OCI-LY7 (cell line): ENCODE data around the gene PTPN21. TPM values are rescaled to one million over a fixed set of nuclear protein-coding genes. Genes with fewer than 3 reads are reported as not detected.

ENCODE experiments used
- BruUV-seq: library from RNA; stranded (reverse); fragments of 400-500 nt; replicated peaks from 2 replicates; lab custom pipeline; 2021; lab: Mats Ljungman, UMichigan
- CTCF ChIA-PET: fragments of 300-600 bp; sonication (Branson Sonifier 250); formaldehyde crosslinking; loops from one replicate; lab custom pipeline; 2022; ENCODE audit warnings: antibody characterized with exemption; ENCODE audit not compliant: unreplicated experiment; lab: Charles Lee
- POLR2A ChIA-PET: fragments of 300-600 bp; sonication (Branson Sonifier 250); formaldehyde crosslinking; loops from one replicate; lab custom pipeline; 2022; ENCODE audit warnings: antibody characterized with exemption; lab: Charles Lee
- DNase-seq: peaks from one replicate; pipeline ENCODE4 v3.0.0-alpha.2; 2015; ENCODE audit warnings: low spot score
- H2AFZ ChIP-seq: fragments of 200-600 bp; sonication (generic), shearing (Covaris generic); 2 replicates; pipeline ENCODE4 v1.6.1; 2014; ENCODE audit warnings: mild to moderate bottlenecking, antibody characterized with exemption, low read length, moderate library complexity
- H3K27ac ChIP-seq: fragments of 200-600 bp; sonication (generic); 2 replicates; pipeline ENCODE4 v1.5.1; 2014; ENCODE audit warnings: mixed run types, low read depth, mild to moderate bottlenecking, moderate library complexity, low read length, inconsistent platforms; ENCODE audit not compliant: poor library complexity, severe bottlenecking
- H3K36me3 ChIP-seq: fragments of 200-600 bp; sonication (generic); 2 replicates; pipeline ENCODE4 v1.6.1; 2014; ENCODE audit warnings: mild to moderate bottlenecking, antibody characterized with exemption, low read length, moderate library complexity, mixed read lengths; ENCODE audit not compliant: insufficient read depth
- H3K4me1 ChIP-seq: fragments of 200-600 bp; sonication (generic); 2 replicates; pipeline ENCODE4 v1.5.1; 2014; ENCODE audit warnings: mild to moderate bottlenecking, low read length; ENCODE audit not compliant: insufficient read depth, poor library complexity, severe bottlenecking
- H3K4me2 ChIP-seq: fragments of 200-600 bp; sonication (generic); 2 replicates; pipeline ENCODE4 v1.6.1; 2014; ENCODE audit warnings: mild to moderate bottlenecking, low read length
- H3K4me3 ChIP-seq: fragments of 200-600 bp; sonication (generic); 2 replicates; pipeline ENCODE4 v1.5.1; 2014; ENCODE audit warnings: mild to moderate bottlenecking, low read depth, low read length; ENCODE audit not compliant: poor library complexity, severe bottlenecking
- H3K79me2 ChIP-seq: fragments of 200-600 bp; sonication (generic); 2 replicates; pipeline ENCODE4 v1.6.1; 2016; ENCODE audit warnings: low read depth, mild to moderate bottlenecking, low read length, moderate library complexity, mixed read lengths; ENCODE audit not compliant: insufficient read depth
- H3K9me2 ChIP-seq: fragments of 200-600 bp; sonication (generic); 2 replicates; pipeline ENCODE4 v1.6.1; 2016; ENCODE audit warnings: mild to moderate bottlenecking, low read length, mixed read lengths; ENCODE audit not compliant: insufficient read depth
- H3K9me3 ChIP-seq: fragments of 200-600 bp; sonication (generic); 2 replicates; pipeline ENCODE4 v1.6.1; 2014; ENCODE audit warnings: mild to moderate bottlenecking, mixed run types, low read length, mixed read lengths
- H4K20me1 ChIP-seq: fragments of 200-600 bp; sonication (generic); 2 replicates; pipeline ENCODE4 v1.6.1; 2014; ENCODE audit warnings: mild to moderate bottlenecking, antibody characterized with exemption, low read length, moderate library complexity, mixed read lengths; ENCODE audit not compliant: insufficient read depth
- EZH2phosphoT487 ChIP-seq: fragments of 200-600 bp; sonication (generic); IDR thresholded peaks from 2 replicates; pipeline ENCODE4 v1.6.1; 2018; ENCODE audit warnings: low read depth, borderline replicate concordance, mild to moderate bottlenecking, mixed run types, antibody characterized with exemption, low read length, moderate library complexity, mixed read lengths
- intact Hi-C: fragments of 100-400 bp; cut with micrococcal nuclease; formaldehyde crosslinking; loops from one replicate; pipeline ENCODE4 v1.10.0; 2022; ENCODE audit not compliant: unreplicated experiment
- total RNA-seq, 2 experiments: library from RNA; depleted of rRNA in 1 of 2; stranded (reverse); fragments of >200 nt in 1 of 2; shearing (Covaris generic) in 1 of 2; gene quantifications; 2 replicates each; pipeline ENCODE4 v1.2.3, GENCODE V29; 2014 to 2022
- TF ChIP-seq, protein P1 (sequence below): fragments of 200-600 bp; sonication (generic); conservative IDR thresholded peaks from 2 replicates; pipeline ENCODE4 v1.5.1; 2014; ENCODE audit warnings: mild to moderate bottlenecking, antibody characterized with exemption, low read length, moderate library complexity, mixed read lengths

Gene PTPN21
- total RNA-seq, 2 experiments from 2014 or later: not detected

DNA sequence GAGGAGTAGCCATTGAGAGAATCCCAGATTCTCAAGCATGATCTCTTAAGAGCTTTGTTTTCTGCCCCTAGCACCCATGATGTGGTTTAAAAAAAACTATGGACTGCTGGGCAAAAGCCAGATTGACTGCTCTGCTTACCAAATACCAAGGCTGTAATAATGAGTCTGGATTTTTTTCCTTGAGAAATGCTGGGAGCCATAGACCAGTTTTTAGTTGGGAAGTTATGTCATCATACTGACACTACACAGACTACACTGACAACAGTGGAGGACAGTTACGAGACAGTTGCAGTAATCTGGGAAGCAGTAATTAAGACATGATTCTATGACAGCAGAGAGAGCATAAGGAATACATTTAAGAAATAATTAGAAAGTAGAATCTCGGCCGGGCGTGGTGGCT, 133.5 kb downstream of the PTPN21 start:
- H3K36me3 ChIP-seq: no peaks in the 10 kb centered on the region
- no TSS peak for BruUV-seq
- no peak for TF ChIP-seq EZH2phosphoT487
- TF ChIP-seq, protein P1, sequence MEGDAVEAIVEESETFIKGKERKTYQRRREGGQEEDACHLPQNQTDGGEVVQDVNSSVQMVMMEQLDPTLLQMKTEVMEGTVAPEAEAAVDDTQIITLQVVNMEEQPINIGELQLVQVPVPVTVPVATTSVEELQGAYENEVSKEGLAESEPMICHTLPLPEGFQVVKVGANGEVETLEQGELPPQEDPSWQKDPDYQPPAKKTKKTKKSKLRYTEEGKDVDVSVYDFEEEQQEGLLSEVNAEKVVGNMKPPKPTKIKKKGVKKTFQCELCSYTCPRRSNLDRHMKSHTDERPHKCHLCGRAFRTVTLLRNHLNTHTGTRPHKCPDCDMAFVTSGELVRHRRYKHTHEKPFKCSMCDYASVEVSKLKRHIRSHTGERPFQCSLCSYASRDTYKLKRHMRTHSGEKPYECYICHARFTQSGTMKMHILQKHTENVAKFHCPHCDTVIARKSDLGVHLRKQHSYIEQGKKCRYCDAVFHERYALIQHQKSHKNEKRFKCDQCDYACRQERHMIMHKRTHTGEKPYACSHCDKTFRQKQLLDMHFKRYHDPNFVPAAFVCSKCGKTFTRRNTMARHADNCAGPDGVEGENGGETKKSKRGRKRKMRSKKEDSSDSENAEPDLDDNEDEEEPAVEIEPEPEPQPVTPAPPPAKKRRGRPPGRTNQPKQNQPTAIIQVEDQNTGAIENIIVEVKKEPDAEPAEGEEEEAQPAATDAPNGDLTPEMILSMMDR: no peak
- no peaks in the 10 kb centered on the region for H3K4me1 ChIP-seq
- intact Hi-C loops: no loop called here
- no peaks in the 10 kb centered on the region for H3K9me2 ChIP-seq
- no peaks in the 10 kb centered on the region for H3K79me2 ChIP-seq
- H3K4me3 ChIP-seq: no peak overlapping the region
- no peak overlapping the region for H3K27ac ChIP-seq
- H2AFZ ChIP-seq: no peak overlapping the region
- H3K4me2 ChIP-seq: no peak overlapping the region
- no peaks in the 10 kb centered on the region for H4K20me1 ChIP-seq
- ChIA-PET CTCF (no interaction called here), POLR2A (interaction anchor here (0.7 kb wide), 2 partner anchors 19 to 285 kb away, joined by 3 to 4 read pairs; no protein-coding TSS in a partner anchor)
- no peak for DNase-seq
- no peaks in the 10 kb centered on the region for H3K9me3 ChIP-seq

DNA sequence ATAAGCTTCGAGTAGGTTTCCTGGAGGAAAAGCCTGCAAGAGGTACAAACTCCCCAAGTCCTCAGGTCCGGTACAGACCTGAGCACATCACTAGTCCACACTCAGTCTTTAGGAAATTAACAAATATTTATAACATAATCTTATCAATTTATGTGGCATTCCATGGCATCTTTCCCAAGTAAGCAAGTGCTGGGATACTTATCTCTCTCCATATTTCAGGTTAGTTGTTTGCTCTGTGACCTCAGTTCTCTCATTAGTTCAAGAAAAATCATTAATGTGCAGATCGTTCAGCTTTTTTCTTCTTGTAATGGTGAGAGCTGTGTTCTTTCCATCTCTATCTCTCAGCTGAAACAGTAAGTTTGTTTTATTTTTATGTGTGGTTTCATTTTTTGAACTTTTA, 134.6 kb downstream of the PTPN21 start:
- Histone ChIP-seq H3K4me1 (no peaks in the 10 kb centered on the region), H3K36me3 (no peaks in the 10 kb centered on the region), H3K4me3 (no peak overlapping the region), H3K79me2 (no peaks in the 10 kb centered on the region), H2AFZ (no peak overlapping the region), H3K9me3 (no peaks in the 10 kb centered on the region), H3K9me2 (no peaks in the 10 kb centered on the region), H3K4me2 (no peak overlapping the region), H3K27ac (no peak overlapping the region), H4K20me1 (no peaks in the 10 kb centered on the region)
- no TSS peak for BruUV-seq
- TF ChIP-seq EZH2phosphoT487: no peak
- TF ChIP-seq, protein P1: no peak
- no peak for DNase-seq
- intact Hi-C loops: no loop called here
- CTCF ChIA-PET: no interaction called here
- POLR2A ChIA-PET: interaction anchor here (1.0 kb wide), 1 partner anchor 9 kb away, joined by 3 read pairs; no protein-coding TSS in a partner anchor

DNA sequence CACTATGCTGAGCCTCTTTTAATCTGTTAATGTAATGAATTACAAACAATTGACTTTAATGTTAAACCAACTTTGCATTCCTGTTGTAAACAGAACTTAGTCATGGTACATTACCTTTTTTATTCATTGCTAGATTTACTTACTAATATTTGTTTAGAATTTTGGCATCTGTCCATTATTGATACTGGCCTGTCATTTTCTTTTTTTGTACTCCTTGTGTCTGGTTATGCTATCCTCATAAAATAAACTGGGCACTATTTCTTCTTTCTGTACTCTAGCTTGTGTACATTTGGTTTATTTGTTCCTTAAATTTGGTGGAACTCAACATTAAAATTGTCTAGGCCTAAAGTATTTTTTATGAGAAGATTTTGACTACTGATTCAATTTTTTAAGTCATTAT, 137.2 kb downstream of the PTPN21 start:
- Histone ChIP-seq H4K20me1 (no peaks in the 10 kb centered on the region), H3K9me2 (no peaks in the 10 kb centered on the region), H3K27ac (no peak overlapping the region), H2AFZ (no peak overlapping the region), H3K36me3 (no peaks in the 10 kb centered on the region), H3K4me1 (no peaks in the 10 kb centered on the region), H3K4me3 (no peak overlapping the region), H3K9me3 (no peaks in the 10 kb centered on the region), H3K4me2 (no peak overlapping the region), H3K79me2 (no peaks in the 10 kb centered on the region)
- intact Hi-C loops: no loop called here
- no TSS peak for BruUV-seq
- CTCF ChIA-PET: no interaction called here
- POLR2A ChIA-PET: interaction anchor here (0.5 kb wide), 1 partner anchor 177 kb away, joined by 3 read pairs; no protein-coding TSS in a partner anchor
- DNase-seq: no peak
- TF ChIP-seq, protein P1: no peak
- TF ChIP-seq EZH2phosphoT487: no peak
